ENCODE results near the gene TRIM14. TPM values are rescaled to one million over a fixed set of nuclear protein-coding genes. Genes with fewer than 3 reads are reported as not detected.

Gene TRIM14
- 10 to 100 TPM in 3 of 4 donors, 1 to 10 TPM in 1; 9.4 to 16.8 (median 10.1) TPM for total RNA-seq

DNA sequence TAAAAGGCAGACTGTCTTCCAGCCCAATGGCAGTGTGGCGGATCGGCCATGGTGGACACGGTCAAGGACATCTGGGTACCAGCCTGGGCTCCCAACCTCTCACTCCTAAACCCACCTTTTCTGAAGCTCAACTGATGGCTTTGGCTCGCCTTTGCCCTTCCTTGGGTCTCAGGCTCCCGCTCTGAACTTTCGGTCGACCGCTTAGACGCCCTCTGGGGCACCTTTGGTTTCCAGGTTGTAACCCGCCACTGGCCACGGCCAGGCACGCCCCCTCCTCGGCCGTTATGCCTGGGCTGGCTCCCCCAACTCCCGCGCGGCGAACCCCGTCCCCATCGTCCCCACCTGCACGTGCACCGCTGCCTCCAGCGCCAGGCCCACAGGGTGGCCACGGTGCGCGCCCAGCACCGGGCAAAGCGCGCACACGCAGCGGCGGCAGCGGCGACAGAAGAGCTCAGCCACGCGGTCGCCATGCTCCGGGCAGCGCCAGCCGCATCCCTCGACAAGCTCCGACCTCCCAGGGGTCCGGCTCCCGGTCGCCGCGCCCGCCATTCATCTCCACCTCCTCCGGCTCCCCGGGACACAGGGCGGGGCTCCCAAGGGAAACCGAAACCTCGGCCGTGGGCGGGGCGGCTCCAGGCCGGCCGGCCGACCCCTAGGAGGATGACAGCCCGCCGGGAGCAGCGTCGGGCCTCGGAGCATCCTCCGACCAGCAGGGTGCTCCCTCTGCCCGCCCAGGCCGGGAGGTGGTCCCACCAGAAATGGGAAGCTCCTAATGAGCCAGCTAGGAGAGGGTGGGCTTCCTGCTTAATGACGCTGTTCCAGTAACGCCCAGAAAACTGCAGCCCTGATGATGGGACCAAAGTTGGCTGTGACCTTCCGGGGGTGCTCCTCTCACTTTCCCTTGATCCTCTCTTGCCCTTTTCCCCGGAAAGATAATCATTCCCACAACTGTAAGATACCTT is at the start of gene TRIM14:
Gene TRIM14, minus strand, starts transcription at position 583 of the 962 bp plus-strand sequence. Its CDS starts 34 bp downstream, at position 549.
- peak within 1 kb of the TSS in 3 of 4 donors; percentile 72 to 87 (median 82) for H3K27ac ChIP-seq
- no peaks in the 10 kb centered on the region for H3K9me3 ChIP-seq
- no peaks in the 10 kb centered on the region for H3K27me3 ChIP-seq
- H3K36me3 ChIP-seq, result no peaks in the 10 kb centered on the region
- no peak for TF ChIP-seq EP300 (IDR thresholded peaks at IDR 0.05)
- no peak for TF ChIP-seq CTCF (IDR thresholded peaks at IDR 0.05)
- no peak for TF ChIP-seq POLR2A (IDR thresholded peaks at IDR 0.05)
- WGBS, 2 donors, result 11 to 12% methylated on average over 44 to 61 of the region's 71 CpGs
- H3K4me3 ChIP-seq, result peak within 1 kb of the TSS; percentile 49 to 75 (median 72)
- peak in 1 of 2 donors; percentile 22 for DNase-seq (ENCODE audit: low spot score in 2 of 2)
- H3K4me1 ChIP-seq, result peaks cover 0 to 26% (median 11%) of the 10 kb centered on the region in 4 donors

DNA sequence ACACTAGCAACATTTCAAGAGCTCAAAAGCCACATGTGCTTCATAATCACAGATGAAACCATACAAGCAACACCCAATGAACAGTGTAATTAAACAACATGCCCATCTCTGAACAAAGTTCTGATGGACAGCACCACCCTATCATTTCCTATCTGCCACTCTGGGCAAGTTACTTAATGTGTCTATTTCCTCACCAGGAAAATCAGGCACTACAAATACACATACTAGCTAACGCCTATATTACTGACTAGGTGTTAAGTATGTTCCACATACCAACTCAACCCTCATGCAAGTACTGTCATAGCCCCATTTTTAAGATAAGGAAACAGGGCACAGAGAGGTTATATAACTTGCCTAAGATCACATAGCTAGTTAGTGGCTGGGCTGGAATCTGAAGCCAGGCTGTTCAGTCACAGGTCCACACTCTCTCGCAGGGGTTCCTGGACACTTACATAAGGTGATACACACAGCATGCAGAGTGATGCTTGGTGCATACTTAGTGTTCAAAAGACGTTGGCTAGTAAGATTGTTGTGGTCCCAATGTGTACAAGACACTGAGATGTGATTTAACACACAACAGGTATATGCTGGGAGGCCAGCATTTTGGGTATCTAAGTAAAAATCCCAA is 49.2 kb upstream of the TRIM14 start:
- TF ChIP-seq EP300 (IDR thresholded peaks at IDR 0.05), result no peak
- TF ChIP-seq CTCF (IDR thresholded peaks at IDR 0.05), result no peak
- TF ChIP-seq POLR2A (IDR thresholded peaks at IDR 0.05), result no peak
- DNase-seq (ENCODE audit: low spot score in 2 of 2), result no peak
- no peaks in the 10 kb centered on the region for H3K27me3 ChIP-seq
- no peaks in the 10 kb centered on the region for H3K36me3 ChIP-seq
- no peak overlapping the region for H3K4me3 ChIP-seq
- H3K27ac ChIP-seq, result peak overlapping the region in 1 of 4 donors; percentile 56
- 79 to 82% methylated on average over 3 of the region's 3 CpGs for WGBS, 2 donors
- H3K9me3 ChIP-seq, result no peaks in the 10 kb centered on the region
- H3K4me1 ChIP-seq, result peaks cover 0 to 12% (median 5%) of the 10 kb centered on the region in 4 donors

GRCh38 chr9:98164912-98165311 is 45.9 kb upstream of the TRIM14 start:
- Histone ChIP-seq H3K4me1 (peaks cover 0 to 10% (median 4%) of the 10 kb centered on the region in 4 donors), H3K36me3 (no peaks in the 10 kb centered on the region), H3K4me3 (no peak overlapping the region), H3K27me3 (no peaks in the 10 kb centered on the region), H3K9me3 (no peaks in the 10 kb centered on the region), H3K27ac (no peak overlapping the region)
- DNase-seq (ENCODE audit: low spot score in 2 of 2), result no peak
- TF ChIP-seq EP300 (IDR thresholded peaks at IDR 0.05) (no peak), POLR2A (IDR thresholded peaks at IDR 0.05) (no peak), CTCF (IDR thresholded peaks at IDR 0.05) (no peak)
- WGBS, 2 donors, result 89 to 91% methylated on average over 7 of the region's 7 CpGs

DNA sequence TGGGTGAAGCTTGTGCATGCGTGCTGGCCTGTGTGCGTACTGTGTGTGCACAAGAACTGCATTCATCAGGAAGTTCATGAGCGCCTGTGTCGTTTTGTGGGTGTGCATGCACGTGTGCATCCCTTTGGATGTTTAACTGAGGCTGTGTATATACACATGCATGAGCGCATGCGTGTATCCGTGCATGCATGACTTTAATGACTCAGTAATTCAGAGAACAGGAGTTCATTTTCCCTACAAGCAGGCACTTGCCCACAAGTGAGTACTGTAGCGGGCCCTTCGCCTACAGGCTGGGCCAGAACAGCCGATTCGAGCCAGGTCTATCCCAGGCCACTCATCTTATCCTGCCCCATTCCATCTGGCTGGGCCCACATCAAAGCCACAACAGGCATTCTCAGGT is 43.6 kb upstream of the TRIM14 start:
- Histone ChIP-seq H3K36me3 (no peaks in the 10 kb centered on the region), H3K4me1 (no peaks in the 10 kb centered on the region), H3K27me3 (no peaks in the 10 kb centered on the region), H3K27ac (no peak overlapping the region), H3K4me3 (no peak overlapping the region), H3K9me3 (no peaks in the 10 kb centered on the region)
- TF ChIP-seq EP300 (IDR thresholded peaks at IDR 0.05), result no peak
- TF ChIP-seq CTCF (IDR thresholded peaks at IDR 0.05), result no peak
- no peak for TF ChIP-seq POLR2A (IDR thresholded peaks at IDR 0.05)
- 91 to 92% methylated on average over 11 to 12 of the region's 12 CpGs for WGBS, 2 donors
- no peak for DNase-seq (ENCODE audit: low spot score in 2 of 2)

DNA sequence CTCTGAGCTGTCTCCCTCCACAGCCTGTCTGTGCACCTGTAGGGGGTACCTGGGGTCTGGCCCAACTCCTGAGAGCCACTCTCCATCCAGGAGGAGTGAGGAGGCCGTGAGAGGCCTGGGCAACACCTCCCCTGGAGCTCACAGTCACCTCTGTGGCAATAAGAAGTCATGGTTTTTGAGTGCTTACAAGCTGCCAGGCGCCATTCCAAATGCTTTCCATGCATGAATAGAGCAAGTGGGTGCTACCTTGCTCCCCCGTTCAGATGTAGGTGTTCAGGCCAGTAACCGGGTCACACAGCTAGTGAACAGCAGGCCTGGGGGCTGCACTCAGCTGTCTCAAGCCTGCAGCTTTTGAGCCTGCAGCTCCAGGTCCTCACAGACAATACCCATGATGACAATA is 42.8 kb upstream of the TRIM14 start:
- peaks cover 0 to 3% (median 0%) of the 10 kb centered on the region in 3 donors for H3K36me3 ChIP-seq
- H3K4me3 ChIP-seq, result no peak overlapping the region
- 83 to 95% methylated on average over 4 of the region's 4 CpGs for WGBS, 2 donors
- TF ChIP-seq EP300 (IDR thresholded peaks at IDR 0.05) (no peak), POLR2A (IDR thresholded peaks at IDR 0.05) (no peak), CTCF (IDR thresholded peaks at IDR 0.05) (no peak)
- no peaks in the 10 kb centered on the region for H3K9me3 ChIP-seq
- H3K27me3 ChIP-seq, result no peaks in the 10 kb centered on the region
- no peaks in the 10 kb centered on the region for H3K4me1 ChIP-seq
- DNase-seq (ENCODE audit: low spot score in 2 of 2), result no peak
- no peak overlapping the region for H3K27ac ChIP-seq
